Activated naive CD4-positive, alpha-beta T cell treated with anti-CD3 and anti-CD28 coated beads, Interleukin-2, amount 10 ng/mL, durations not matched to agents 5 hours and 36 hours (primary cell): ENCODE results near the gene MLF1. TPM values are rescaled to one million over a fixed set of nuclear protein-coding genes. Genes with fewer than 3 reads are reported as not detected.

Source experiments
- total RNA-seq, 2 experiments: library from RNA; stranded (reverse); gene quantifications; one replicate each; pipeline ENCODE4 v1.2.3, GENCODE V29; 2021

MLF1 gene
- under 1 TPM in 1 of 2 experiments, not detected in 1; 0.58 TPM for total RNA-seq

GRCh38 chr3:158570999-158571702 lies at the start of gene MLF1:
TSS of gene MLF1 (plus strand) at chr3:158571194. CDS start at chr3:158571301, 107 bp downstream.

GRCh38 chr3:158644345-158644908 lies 73.4 kb downstream of the MLF1 start, which contains the start of gene GFM1:
TSS of gene GFM1 (plus strand) at chr3:158644527. CDS start at chr3:158644635, 108 bp downstream.

Other genes starting within 250 kb of the MLF1 start
- 10 to 100 TPM; 34.1 to 42.4 TPM for gene GFM1, start 73.3 kb downstream of the MLF1 start, total RNA-seq
- 1 to 10 TPM; 8.1 to 9.2 TPM for gene LXN, start 101.5 kb downstream of the MLF1 start, total RNA-seq
- not detected for gene RARRES1, start 161.3 kb downstream of the MLF1 start, total RNA-seq
- 10 to 100 TPM; 28.0 to 32.5 TPM for gene MFSD1, start 230.9 kb downstream of the MLF1 start, total RNA-seq